MM.1S (cell line): ENCODE measurements around the gene SCRN3.
"Not testable (repeated sequence)": the region's sequence is repeated elsewhere in the genome, so short reads cannot be mapped to it uniquely, and the experiment has no call there.

Source experiments
- DNase-seq: peaks from one replicate; pipeline ENCODE4 v3.0.0-alpha.2; 2015
- H2AFZ ChIP-seq: fragments of 300-600 bp; sonication (generic); 2 replicates; pipeline ENCODE4 v1.6.0; 2016; ENCODE audit warnings: antibody characterized with exemption, low read length
- H3F3A ChIP-seq: fragments of 300-600 bp; sonication (generic); 2 replicates; pipeline ENCODE4 v1.6.1; 2016; ENCODE audit warnings: mild to moderate bottlenecking, antibody characterized with exemption, low read length, moderate library complexity, mixed read lengths; ENCODE audit not compliant: insufficient read depth
- H3K27ac ChIP-seq: fragments of 300-600 bp; sonication (generic); 2 replicates; pipeline ENCODE4 v1.5.1; 2016; ENCODE audit warnings: mild to moderate bottlenecking, low read length
- H3K27me3 ChIP-seq: fragments of 300-600 bp; sonication (generic); replicated peaks from 2 replicates; pipeline ENCODE4 v1.6.0; 2016; ENCODE audit warnings: low read length; ENCODE audit not compliant: insufficient read depth
- H3K36me3 ChIP-seq: fragments of 300-600 bp; sonication (generic); replicated peaks from 2 replicates; pipeline ENCODE4 v1.6.1; 2016; ENCODE audit warnings: mild to moderate bottlenecking, low read length, mixed read lengths; ENCODE audit not compliant: insufficient read depth
- H3K4me1 ChIP-seq: fragments of 300-600 bp; sonication (generic); 2 replicates; pipeline ENCODE4 v1.6.1; 2016; ENCODE audit warnings: low read length, mixed read lengths
- H3K4me2 ChIP-seq: fragments of 300-600 bp; sonication (generic); 2 replicates; pipeline ENCODE4 v1.6.0; 2016; ENCODE audit warnings: low read depth, low read length
- H3K4me3 ChIP-seq: fragments of 300-600 bp; sonication (generic); 2 replicates; pipeline ENCODE4 v1.5.1; 2016; ENCODE audit warnings: low read length, mixed read lengths
- H3K79me2 ChIP-seq: fragments of 300-600 bp; sonication (generic); 2 replicates; pipeline ENCODE4 v1.6.1; 2016; ENCODE audit warnings: mixed run types, low read length, mixed read lengths
- H3K9ac ChIP-seq: fragments of 300-600 bp; sonication (generic); 2 replicates; pipeline ENCODE4 v1.6.1; 2016; ENCODE audit warnings: low read length, mixed read lengths
- H3K9me2 ChIP-seq: fragments of 300-600 bp; sonication (generic); replicated peaks from 2 replicates; pipeline ENCODE4 v1.6.1; 2016; ENCODE audit warnings: mild to moderate bottlenecking, low read length, mixed read lengths; ENCODE audit not compliant: insufficient read depth
- H3K9me3 ChIP-seq: fragments of 300-600 bp; sonication (generic); replicated peaks from 2 replicates; pipeline ENCODE4 v1.6.1; 2016; ENCODE audit warnings: mild to moderate bottlenecking, low read length, mixed read lengths; ENCODE audit not compliant: insufficient read depth
- H4K20me1 ChIP-seq: fragments of 300-600 bp; sonication (generic); 2 replicates; pipeline ENCODE4 v1.6.1; 2016; ENCODE audit warnings: mild to moderate bottlenecking, low read length, moderate library complexity, mixed read lengths; ENCODE audit not compliant: insufficient read depth
- EZH2 ChIP-seq: fragments of 300-600 bp; sonication (generic); optimal IDR thresholded peaks from 2 replicates; pipeline ENCODE3; 2017; ENCODE audit warnings: low read depth, mild to moderate bottlenecking, antibody characterized with exemption, low read length, mixed read lengths
- EZH2phosphoT487 ChIP-seq: fragments of 300-600 bp; sonication (generic); IDR thresholded peaks from 2 replicates; pipeline ENCODE4 v1.6.1; 2018; ENCODE audit warnings: antibody characterized with exemption, low read length
- TF ChIP-seq, protein P1 (sequence below): fragments of 300-600 bp; sonication (generic); IDR thresholded peaks from 2 replicates; pipeline ENCODE4 v1.5.1; 2016; ENCODE audit warnings: antibody characterized with exemption, low read length, mixed read lengths

The SCRN3 gene

GRCh38 chr2:174389542-174389941 is 6.0 kb upstream of the SCRN3 start:
- no peak for DNase-seq
- Histone ChIP-seq H3K4me1 (peaks cover 10% of the 10 kb centered on the region), H3K4me2 (no peak overlapping the region), H3K9me3 (no peaks in the 10 kb centered on the region), H4K20me1 (no peaks in the 10 kb centered on the region), H3K36me3 (peaks cover 7% of the 10 kb centered on the region; the same call in 1 of the 2 replicates), H3K27ac (no peak overlapping the region), H3K27me3 (no peaks in the 10 kb centered on the region), H2AFZ (no peak overlapping the region), H3K79me2 (peaks cover 85% of the 10 kb centered on the region), H3K9me2 (no peaks in the 10 kb centered on the region), H3F3A (no peaks in the 10 kb centered on the region), H3K4me3 (no peak overlapping the region), H3K9ac (no peak overlapping the region)
- no peak for TF ChIP-seq EZH2phosphoT487
- TF ChIP-seq EZH2 = no peak
- TF ChIP-seq, protein P1, sequence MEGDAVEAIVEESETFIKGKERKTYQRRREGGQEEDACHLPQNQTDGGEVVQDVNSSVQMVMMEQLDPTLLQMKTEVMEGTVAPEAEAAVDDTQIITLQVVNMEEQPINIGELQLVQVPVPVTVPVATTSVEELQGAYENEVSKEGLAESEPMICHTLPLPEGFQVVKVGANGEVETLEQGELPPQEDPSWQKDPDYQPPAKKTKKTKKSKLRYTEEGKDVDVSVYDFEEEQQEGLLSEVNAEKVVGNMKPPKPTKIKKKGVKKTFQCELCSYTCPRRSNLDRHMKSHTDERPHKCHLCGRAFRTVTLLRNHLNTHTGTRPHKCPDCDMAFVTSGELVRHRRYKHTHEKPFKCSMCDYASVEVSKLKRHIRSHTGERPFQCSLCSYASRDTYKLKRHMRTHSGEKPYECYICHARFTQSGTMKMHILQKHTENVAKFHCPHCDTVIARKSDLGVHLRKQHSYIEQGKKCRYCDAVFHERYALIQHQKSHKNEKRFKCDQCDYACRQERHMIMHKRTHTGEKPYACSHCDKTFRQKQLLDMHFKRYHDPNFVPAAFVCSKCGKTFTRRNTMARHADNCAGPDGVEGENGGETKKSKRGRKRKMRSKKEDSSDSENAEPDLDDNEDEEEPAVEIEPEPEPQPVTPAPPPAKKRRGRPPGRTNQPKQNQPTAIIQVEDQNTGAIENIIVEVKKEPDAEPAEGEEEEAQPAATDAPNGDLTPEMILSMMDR = no peak

DNA sequence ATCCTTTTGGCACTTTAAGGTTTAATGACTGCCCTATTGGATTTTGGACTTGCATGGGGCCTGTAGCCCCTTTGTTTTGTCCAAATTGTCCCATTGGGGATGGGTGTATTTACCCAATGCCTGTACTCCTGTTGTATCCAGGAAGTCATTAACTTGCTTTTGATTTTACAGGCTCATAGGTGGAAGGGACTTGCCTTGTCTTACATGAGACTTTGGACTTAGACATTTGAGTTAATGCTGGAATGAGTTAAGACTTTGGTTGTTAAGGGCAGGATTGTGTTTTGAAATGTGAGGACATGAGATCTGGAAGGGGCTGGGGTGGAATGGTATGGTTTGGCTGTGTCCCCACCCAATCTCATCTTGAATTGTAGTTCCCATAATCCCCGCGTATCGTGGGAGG is 5.2 kb upstream of the SCRN3 start:
- not testable (repeated sequence) for H3F3A ChIP-seq, H3K9me3 ChIP-seq, H3K4me3 ChIP-seq, H3K9me2 ChIP-seq, H2AFZ ChIP-seq, H4K20me1 ChIP-seq, H3K27ac ChIP-seq, H3K9ac ChIP-seq, H3K36me3 ChIP-seq, H3K4me2 ChIP-seq, H3K27me3 ChIP-seq, DNase-seq
- H3K4me1 ChIP-seq = peaks cover 11% of the 10 kb centered on the region
- H3K79me2 ChIP-seq = peaks cover 90% of the 10 kb centered on the region

DNA sequence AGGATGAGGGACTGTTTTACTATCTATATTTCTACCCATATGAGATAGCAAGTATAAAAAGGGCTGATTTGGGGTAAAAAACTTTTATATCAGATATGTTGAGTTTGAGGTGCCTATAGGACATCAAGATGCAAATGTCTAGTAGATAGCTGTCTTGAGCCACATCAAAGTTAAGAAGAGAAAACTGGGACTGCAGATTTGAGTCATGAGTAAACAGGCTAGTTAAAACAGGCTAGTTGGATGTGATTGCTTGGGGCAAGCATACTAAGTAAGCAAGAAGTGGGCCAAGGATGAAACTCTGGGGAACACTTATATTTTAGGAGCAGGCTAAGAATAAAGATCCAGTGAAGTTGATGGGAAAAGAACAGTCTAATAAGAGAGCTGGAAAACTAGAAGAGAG is 2.8 kb upstream of the SCRN3 start:
- Histone ChIP-seq H3K9me3 (no peaks in the 10 kb centered on the region), H3K79me2 (peaks cover 75% of the 10 kb centered on the region), H3K9ac (no peak overlapping the region), H3F3A (peaks cover 8% of the 10 kb centered on the region; the same call in 1 of the 2 replicates), H3K9me2 (no peaks in the 10 kb centered on the region), H3K4me3 (no peak overlapping the region), H2AFZ (no peak overlapping the region), H3K4me2 (no peak overlapping the region), H3K4me1 (peaks cover 11% of the 10 kb centered on the region), H4K20me1 (no peaks in the 10 kb centered on the region), H3K36me3 (no peaks in the 10 kb centered on the region), H3K27ac (no peak overlapping the region), H3K27me3 (no peaks in the 10 kb centered on the region)
- TF ChIP-seq, protein P1 = no peak
- TF ChIP-seq EZH2phosphoT487 (no peak), EZH2 (no peak)
- no peak for DNase-seq

DNA sequence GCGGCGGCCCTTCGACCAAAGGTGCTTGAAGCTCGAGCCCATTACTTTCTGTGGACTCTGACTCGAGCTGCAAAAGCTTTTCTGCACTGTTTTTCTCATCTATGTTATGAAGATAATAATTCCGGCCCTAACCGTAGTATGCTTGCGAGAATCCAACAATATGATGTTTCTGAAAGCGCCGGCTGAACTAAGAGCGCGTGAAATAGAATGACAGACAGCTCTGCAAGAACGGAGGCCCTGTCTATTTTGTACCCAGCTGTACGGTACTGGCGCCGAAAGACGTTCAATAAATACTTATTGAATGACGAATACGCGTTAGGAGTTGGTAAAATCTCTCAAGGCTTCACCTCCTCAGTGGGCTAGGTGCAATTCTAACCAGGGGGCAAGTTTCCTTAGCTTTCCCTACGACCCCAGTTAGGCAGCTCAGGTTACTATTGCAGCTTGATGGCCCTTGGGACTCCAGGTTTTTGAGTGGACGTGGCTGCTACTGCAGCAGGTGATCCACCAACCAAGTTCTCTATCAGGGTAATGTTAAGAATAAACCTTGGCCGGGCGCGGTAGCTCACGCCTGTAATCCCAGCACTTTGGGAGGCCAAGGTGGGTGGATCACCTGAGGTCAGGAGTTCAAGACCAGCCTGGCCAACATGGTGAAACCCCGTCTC is 570 bp downstream of the SCRN3 start:
- TF ChIP-seq EZH2 = no peak
- TF ChIP-seq, protein P1 = no peak
- no peak for TF ChIP-seq EZH2phosphoT487

More for the DNA sequence above, 570 bp downstream of the SCRN3 start:
- H3K27ac ChIP-seq = peak overlapping the region; percentile 75
- no peaks in the 10 kb centered on the region for H3K27me3 ChIP-seq
- H2AFZ ChIP-seq = peak overlapping the region; percentile 81
- no peaks in the 10 kb centered on the region for H3K36me3 ChIP-seq
- H3K9ac ChIP-seq = peak overlapping the region; percentile 83
- H4K20me1 ChIP-seq = no peaks in the 10 kb centered on the region
- DNase-seq = peak; percentile 48
- H3K4me3 ChIP-seq = peak overlapping the region; percentile 72
- peaks cover 8% of the 10 kb centered on the region; the same call in 1 of the 2 replicates for H3F3A ChIP-seq
- peak overlapping the region; percentile 74 for H3K4me2 ChIP-seq
- no peaks in the 10 kb centered on the region for H3K9me2 ChIP-seq
- H3K4me1 ChIP-seq = peaks cover 11% of the 10 kb centered on the region
- H3K79me2 ChIP-seq = peaks cover 44% of the 10 kb centered on the region
- no peaks in the 10 kb centered on the region for H3K9me3 ChIP-seq
